ENCODE data around the gene SH3BP5.

Gene SH3BP5

DNA sequence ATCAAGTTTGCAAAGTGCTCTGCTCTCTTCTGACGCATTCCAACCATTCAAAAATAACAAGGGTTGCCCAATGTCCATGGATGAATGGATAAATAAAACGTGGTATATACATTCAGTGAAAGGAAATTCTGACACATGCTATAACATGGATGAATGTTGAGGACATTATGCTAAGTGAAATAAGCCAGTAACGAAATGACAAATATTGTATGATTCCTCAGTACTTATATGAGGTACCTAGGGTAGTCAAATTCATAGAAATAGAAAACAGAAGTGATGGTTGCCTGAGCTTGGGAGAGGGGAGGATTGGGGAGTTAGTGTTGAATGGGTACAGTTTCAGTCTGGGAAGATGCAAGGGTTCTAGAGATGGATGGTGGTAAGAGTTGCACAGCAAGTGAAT lies 33.9 kb downstream of the SH3BP5 start:
- no peak for DNase-seq (ENCODE audit: low read depth in 2 of 2)

DNA sequence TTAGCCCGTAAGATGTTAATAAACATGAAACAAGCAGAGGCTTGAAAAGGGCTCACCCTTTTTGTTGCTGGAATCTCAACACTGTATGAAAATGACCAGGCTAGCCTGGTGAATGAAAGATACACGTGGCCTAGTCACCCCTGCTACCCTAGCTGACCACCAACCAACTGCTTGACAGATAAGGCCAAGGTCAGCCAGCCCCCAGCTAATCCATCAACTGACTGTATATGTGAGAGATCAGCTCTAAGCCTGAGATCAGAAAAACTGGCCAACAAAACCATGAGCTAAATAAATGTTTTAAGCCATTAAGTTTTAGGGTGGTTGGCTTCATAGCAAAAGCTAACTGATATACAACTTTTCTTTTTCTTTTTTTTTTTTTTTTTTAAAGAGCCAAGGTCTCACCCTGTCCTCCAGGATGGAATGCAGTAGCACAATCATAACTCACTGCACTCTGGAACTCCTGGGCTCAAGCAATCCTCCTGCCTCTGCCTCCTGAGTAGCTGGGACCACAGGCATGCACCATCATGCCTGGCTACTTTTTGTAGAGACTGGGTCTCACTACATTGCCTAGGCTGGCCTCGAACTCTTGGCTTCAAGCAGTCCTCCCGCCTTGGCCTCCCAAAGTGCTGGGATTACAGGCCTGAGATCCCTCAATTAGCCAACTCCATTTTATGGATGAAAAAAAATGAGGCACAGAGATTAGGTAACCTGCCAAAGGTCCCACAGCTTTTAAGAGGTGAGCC lies 34.6 kb downstream of the SH3BP5 start:
- no peak for DNase-seq (ENCODE audit: low read depth in 2 of 2)

DNA sequence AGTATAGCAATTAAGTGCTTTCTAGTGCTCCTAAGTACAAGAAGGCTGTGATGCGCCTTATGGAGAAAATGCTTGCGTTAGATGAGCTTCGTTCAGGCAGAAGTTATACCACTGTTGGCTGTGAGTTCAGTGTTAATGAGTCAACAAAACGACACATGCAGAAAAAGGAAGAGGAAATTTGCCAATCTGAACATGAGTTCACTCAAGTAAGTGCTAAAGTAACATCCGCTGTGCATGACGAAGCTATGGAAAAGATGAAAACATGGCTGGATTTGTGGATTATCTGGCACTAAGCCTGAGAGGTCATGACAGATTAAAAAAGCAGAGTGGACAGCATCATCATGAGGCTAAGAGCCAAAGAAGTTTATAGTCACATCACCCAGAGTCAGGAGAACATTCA lies 36.9 kb downstream of the SH3BP5 start:
- no peak for DNase-seq (ENCODE audit: low read depth in 2 of 2)

DNA sequence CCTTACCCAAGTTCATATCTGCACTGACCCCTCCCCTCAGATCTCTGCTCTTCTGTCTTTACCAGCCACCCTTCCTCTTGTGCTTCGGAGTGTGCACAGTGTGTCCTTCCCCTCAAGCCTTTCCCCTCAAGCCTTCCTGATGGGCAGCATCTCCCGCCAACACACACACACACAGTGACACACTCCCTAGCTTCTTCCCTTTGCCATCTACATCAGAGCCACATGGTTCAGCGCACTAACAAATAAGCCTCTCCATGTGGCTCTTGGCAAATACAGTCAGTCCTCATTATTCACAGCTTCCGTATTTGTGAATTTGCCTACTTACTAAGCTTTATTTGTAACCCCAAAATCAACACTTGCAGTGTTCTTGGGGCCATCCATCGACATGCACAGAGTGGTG lies 37.5 kb downstream of the SH3BP5 start:
- DNase-seq (ENCODE audit: low read depth in 2 of 2) = no peak

DNA sequence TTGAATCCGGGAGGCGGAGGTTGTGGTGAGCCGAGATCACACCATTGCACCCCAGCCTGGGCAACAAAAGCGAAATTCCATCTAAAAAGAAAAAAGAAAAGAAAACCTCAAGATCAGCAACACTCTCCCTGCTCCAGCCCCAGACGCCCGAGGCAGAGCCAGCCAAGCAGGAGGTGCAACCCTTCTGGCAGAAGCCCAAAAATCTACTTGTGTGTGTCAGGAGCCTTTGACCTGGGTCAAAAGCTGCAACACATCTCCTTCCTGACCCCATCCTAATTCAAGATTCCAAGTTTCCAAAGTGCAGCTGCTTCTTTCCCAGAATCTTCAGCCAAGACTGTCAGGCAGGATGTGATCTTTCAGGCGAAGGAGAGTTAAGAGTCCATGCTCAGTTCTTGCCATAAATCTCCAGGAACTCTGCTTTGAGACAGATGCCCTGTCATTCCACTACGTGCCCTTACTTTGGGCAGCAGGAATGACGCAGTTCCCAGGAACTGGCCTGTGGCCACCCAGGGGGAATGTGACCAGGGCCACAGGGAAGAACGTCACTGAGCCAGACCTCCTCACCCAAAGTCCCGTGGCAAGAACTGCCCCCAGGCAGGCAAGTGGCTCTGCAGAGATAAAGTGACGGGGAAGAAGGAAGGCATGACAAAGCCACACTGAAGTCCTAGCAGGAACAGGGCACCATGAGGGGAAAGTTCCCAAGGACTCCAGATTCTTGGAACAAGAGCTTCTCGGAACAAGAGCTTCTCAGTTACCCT lies 39.4 kb downstream of the SH3BP5 start:
- no peak for DNase-seq (ENCODE audit: low read depth in 2 of 2)

DNA sequence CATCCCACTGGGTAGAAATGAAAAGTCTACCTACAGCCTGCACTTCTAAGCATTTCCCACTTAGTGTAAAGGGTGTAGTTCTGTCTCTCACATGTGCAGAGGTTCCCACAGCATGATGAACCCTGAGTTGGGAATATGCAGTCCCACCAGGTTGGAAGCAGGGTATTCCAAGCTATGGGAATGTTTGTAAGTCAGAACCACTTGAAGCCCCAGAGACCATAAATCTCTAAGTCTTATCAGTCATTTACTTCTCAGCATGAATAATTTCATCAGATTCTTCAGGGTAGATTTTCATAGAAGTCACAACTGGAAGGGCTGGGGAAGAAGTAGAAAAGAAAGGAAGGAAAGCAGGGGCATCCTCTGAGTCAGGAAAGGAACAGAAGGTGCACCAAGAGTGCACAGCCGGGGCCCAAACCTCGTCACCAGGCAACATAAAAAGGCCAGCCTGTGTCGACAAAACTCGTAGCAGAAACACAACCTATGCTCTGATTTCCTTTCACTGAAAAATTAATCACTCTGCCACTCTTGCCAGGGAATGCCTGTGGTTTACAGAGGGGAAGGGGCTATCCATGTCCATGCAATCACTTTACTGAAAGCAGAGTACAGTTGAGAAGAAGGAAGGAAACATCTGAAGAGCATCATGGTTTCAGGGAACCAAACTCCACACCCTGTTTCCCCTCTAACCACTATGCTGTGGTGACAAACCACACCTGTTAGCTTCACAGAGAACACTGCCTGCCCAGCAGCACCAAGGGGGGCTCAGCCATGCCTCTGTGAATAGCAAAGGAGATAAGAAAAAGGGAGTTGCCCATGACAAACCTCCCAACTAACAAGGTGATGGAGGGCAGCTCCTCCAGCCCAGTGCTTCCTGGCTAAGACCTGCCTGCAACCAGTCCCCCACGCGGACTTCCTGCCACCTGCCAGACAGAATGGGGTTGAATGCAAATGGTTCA lies 40.5 kb downstream of the SH3BP5 start:
- no peak for DNase-seq (ENCODE audit: low read depth in 2 of 2)

DNA sequence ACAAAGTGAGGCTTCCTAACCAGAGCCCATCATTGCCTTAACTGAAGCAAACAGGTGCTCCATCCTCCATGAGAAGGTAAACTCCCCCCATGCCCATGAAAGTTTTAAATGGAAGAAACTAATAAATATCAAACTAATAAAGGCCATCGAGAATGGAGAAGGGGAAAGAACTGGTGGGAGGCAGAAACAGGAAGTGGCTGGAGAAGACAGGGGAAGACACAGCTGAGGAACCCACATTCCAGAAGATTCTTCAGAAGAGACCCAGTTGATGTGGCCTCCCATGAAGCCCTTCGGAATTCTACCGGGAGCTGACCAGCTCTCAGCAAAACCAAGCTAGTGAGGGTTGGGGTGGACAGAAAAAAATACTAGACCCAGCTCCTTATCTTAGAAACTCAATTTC lies 41.6 kb downstream of the SH3BP5 start:
- DNase-seq (ENCODE audit: low read depth in 2 of 2) = no peak

DNA sequence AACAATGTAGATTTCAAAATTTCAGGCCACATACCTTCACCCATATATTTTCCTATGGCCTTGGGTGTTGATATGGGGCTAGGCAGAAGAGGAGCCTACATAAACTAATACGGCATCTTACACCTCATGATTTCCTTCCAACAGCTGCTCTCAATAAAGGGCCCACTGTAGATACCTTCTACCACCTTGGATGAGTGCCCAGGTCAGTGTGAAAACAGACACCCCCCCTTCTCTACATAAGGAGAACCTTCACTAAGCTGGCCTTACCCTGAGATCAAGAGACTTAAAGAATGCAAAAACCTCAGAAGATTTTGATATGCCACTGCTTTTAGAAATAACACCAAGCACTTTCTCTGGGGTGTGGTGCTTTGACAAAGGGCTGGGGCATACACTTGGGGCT lies 42.7 kb downstream of the SH3BP5 start:
- no peak for DNase-seq (ENCODE audit: low read depth in 2 of 2)

DNA sequence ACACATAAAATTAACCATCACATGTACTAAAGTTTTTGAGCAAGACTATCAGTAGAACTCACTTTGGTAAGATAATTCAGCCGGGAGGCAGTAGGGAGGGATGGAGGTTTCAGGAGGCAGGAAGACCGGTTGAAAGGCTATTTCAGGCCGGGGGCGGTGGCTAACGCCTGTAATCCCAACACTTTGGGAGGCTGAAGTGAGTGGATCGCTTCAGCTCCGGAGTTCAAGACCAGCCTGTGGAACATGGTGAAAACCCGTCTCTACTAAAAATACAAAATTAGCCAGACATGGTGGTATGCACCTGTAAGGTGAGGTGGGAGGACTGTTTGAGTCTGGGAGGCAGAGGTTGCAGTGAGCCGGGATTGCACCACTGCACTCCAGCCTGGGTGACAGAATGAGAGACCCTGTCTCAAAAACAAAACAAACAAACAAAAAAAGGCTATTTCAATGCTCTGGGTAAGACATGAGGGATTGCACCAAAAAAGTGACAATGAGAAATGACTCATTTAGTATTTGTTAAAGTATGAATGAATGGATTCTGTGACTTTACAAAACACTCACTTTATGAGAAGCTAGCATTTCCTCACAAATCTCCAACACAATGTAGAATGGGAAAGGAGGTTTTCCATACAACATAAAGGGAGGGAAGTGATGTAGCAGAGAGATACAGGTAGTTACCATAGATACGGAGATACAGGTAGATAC lies 43.9 kb downstream of the SH3BP5 start:
- no peak for DNase-seq (ENCODE audit: low read depth in 2 of 2)

DNA sequence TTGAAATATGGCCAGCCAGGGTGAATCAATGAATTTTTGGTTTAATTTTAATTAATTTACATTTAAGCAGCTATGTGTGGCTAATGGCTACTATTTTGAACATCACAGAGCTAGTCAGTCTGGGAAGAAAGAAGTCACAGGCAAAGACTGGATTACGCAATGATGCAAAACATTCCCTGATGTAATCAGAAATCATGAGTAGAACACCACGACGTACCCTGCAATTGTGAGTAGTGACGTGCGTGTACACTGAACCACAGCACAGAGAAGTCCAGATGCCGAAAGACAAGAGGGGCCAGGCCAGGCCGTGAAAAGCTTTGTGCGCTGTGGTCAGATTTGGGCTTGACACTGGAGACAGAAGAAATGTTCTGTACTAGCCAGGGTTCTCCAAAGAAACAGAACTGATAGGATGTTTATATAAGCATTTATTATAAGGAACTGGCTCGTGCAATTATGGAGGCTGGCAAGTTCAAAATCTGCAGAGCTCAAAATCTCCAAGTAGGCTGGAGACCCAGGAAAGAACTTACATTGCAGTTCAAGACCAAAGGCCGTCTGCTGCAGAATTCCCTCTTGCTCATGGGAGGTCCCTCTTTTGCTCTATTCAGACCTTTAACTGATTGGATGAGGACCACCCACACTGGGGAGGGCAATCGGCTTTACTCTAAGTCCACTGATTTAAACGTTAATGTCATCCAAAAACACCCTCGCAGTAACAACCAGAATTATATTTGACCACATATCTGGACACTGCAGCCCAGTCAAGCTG lies 44.6 kb downstream of the SH3BP5 start:
- peak; percentile 58 to 59 for DNase-seq (ENCODE audit: low read depth in 2 of 2)

DNA sequence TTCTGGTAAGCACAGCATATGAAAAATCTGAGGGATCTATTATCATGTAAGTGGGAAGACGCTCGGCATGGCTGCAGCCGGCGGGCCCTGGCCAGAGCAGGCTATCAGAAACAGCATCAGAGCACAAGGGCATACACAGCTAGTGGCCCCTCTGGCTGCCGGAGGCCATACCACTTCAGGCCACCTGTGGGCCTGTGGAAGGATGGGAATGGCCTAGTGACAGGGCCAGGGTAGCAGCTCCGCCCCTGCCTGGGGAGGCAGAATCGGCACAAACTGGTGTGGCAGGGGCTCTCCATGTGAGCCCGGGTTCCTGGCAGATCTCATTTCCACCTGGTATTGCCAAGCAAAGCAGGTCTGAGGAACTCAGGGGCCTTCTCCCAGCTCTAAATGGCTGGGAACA lies 46.4 kb downstream of the SH3BP5 start:
- no peak for DNase-seq (ENCODE audit: low read depth in 2 of 2)

DNA sequence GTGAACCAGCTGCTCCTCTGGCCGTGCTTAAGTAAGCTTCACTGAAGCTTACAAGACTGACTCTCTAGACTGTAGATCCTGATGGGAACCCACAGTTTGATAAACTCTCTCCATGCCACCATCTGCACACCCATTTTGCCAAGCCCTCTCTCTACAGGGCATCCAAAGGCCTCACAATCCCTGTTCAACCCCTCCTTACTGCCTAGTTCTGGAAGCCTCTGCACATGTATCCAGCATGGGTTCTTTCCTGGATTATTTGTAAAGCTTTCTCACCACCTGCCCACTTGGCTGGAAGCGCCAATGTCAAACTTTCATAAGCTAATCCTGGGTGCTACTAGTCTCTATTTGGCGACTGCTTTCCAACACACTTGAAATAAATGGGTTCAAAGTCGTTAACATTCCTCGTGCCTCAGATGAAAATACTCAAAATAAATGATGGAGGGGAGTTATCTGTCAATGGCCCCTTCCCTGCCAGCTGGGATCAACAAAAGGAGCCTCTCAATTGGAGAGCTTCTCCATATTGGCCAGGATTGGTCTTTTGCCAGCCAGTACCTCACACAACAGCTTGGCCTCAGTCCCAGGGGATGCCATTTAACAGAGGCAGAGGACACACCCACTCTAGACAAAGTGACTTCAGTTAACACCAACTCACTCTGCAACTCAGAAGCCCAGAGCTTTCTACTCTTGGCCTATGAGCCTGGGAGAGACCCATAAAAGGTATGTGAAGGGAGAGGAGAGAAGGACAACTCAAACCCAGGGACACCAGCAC lies 48.1 kb downstream of the SH3BP5 start:
- DNase-seq (ENCODE audit: low read depth in 2 of 2) = no peak

DNA sequence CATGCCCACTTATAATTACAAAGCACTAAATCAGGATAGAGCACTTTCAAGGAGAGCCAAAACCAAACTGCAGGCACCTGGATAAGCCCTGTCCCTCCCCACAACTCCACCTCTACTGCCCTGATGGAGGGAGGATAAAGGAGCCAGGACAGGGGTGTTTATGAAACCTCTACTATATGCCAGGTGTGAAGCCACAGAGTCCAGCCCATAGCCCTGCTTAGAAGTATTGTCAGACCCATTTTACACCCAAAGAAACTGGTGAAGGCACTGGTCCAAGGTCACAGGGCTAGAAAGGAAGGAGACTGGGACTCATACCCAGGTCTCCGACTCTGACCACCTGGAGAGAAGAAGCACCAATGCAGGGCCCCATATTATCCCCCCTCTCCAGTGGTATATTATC lies 48.7 kb downstream of the SH3BP5 start:
- no peak for DNase-seq (ENCODE audit: low read depth in 2 of 2)

DNA sequence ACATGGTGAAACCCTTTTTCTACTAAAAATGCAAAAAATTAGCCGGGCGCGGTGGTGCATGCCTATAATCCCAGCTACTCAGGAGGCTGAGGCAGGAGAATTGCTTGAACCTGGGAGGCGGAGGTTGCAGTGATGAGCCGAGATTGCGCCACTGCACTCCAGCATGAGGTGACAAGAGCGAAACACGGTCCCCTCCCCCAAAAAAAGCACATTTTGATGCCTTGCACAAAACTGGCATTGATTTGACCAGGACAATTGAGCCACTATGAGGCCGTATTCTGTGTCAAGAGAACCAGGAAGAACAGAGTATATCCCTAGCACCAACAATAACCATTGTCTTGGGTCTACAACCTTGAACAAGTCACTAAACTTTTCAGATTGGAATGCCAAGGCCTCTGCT lies 50.6 kb downstream of the SH3BP5 start:
- no peak for DNase-seq (ENCODE audit: low read depth in 2 of 2)

DNA sequence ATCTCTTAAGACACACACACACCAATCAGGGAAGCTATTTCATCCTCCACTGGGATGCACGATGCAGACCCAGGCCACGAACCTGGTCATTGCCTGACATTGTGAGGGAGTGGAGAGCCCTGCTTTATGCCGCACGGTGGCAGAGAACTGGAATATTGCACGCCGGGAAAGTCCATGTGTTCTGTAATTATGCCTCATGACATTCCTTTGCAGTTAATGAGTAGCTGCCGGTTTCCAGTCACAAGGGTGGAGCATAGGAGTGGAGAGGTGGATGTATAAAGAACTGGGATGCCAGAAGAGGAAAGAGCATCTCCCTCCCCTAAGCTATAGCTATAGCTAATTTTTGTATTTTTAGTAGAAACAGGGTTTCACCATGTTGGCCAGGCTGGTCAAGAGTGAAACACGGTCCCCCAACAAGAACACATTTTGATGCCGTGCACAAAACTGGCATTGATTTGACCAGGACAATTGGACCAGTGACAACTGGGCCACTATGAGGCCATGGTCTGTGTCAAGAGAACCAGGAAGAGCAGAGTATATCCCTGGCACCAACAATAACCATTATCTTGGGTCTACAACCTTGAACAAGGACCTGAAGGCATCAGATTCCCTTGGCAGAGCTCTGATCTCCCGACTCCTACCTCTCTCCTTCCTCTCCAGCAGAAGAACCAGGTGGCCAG lies 51.4 kb downstream of the SH3BP5 start:
- DNase-seq (ENCODE audit: low read depth in 2 of 2) = no peak

DNA sequence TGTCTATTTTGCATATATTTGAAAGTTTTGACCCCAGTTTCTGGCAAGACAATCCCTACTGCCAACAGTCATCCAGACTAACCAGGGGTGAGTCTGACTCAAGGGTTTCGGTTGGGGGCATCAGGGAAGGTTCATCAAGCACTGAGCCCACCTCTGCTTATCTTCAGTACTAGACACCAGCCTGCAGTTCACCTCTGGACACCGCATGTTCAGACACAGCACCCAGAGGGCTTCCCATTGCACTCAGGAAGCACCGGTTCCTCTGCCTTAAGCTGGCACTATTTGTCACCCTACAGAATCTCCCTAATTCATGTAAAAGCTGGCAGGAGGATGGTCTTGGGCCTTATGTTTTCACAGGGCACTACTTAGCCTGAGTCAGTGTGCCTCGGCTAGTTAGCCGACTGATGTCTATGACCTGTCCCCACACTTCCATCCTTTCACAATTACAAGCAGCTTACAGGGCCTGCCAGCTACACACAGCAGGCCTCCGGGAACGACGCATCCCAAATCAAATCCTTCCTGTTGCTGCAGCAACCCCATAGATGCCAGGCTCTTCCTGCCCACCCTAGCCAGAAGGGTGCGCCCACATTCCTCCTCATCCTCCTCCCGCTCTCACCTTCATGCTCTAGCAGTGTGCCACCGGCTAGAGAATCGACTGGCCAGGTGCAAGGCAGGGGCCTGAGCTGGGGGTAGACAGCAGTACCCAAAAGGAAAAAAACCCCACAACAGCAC lies 52.5 kb downstream of the SH3BP5 start:
- no peak for DNase-seq (ENCODE audit: low read depth in 2 of 2)

DNA sequence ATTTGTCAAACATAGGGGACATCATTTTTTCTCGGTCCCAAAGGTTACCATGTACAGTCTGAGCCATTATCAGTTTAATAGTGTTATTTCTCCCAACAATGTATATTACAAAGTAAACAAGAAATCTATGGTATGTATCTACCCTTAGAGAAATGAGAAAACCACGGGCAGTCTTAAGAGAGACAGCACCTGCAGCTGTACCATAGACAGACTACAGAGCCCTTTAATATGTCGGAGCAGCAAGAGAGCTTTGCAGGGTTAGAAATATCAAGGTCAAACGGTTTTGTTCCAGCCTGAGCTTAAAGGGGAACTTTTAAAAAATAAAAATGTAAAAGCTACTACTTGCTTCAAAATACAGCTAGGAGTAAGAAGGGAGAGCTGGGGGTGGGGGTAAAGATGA lies 53.2 kb downstream of the SH3BP5 start:
- no peak for DNase-seq (ENCODE audit: low read depth in 2 of 2)

DNA sequence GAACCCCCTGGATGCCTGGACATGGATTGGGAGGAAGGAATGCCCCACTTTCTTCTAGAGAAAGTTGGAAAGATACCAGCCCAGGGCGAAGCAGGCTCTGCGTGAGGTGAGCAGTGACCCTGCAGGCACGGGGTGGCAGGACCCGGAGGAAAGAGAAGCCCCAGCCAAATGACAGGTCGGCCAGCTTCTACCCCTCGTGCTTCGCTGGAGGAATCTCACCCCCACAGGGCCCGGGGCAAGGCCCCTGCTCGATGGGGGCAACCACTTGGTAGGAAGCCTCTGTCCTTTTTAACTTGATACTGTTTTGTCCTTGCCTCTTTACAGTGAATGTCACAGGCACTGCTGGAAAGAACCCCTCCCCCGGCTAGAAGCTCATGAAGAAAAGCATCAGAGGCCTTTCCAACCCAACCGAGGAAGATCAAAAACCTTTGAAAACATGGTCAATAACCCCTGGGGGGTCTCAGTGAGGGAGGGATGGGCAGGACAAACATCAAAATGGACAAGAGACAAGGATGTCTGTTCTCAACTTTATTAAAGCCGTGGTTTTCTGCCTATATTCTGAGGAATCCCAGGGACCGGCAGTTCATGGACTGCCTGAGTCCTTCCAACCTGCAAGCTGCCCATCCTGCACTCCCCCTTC lies 54.4 kb downstream of the SH3BP5 start:
- DNase-seq (ENCODE audit: low read depth in 2 of 2) = no peak

Data from fibroblast of skin of left quadriceps (primary cell).